H9 (cell line): ENCODE data around the gene SAG. TPM values are rescaled to one million over a fixed set of nuclear protein-coding genes. Genes with fewer than 3 reads are reported as not detected.

Source experiments
- DNase-seq: peaks from one replicate; pipeline ENCODE4 v3.0.0-alpha.2; 2017
- H2AFZ ChIP-seq: one replicate; pipeline ENCODE4 v1.6.1; 2013; ENCODE audit warnings: mild to moderate bottlenecking, low read length, control low read depth, moderate library complexity
- H2AK5ac ChIP-seq: 2 replicates; pipeline ENCODE4 v1.6.1; 2013; ENCODE audit warnings: low read length, control low read depth, mixed read lengths; ENCODE audit not compliant: insufficient read length
- H2BK120ac ChIP-seq: one replicate; pipeline ENCODE4 v1.6.1; 2013; ENCODE audit warnings: low read depth, mild to moderate bottlenecking, low read length, control low read depth, inconsistent platforms; ENCODE audit not compliant: poor library complexity, severe bottlenecking
- H2BK12ac ChIP-seq: 2 replicates; pipeline ENCODE4 v1.6.1; 2013; ENCODE audit warnings: low read length, control low read depth, mixed read lengths, low read depth; ENCODE audit not compliant: insufficient read length
- H2BK15ac ChIP-seq: 2 replicates; pipeline ENCODE4 v1.6.1; 2013; ENCODE audit warnings: low read depth, low read length, control low read depth
- H2BK20ac ChIP-seq: one replicate; pipeline ENCODE4 v1.6.1; 2013; ENCODE audit warnings: low read depth, mild to moderate bottlenecking, low read length, control low read depth, inconsistent platforms; ENCODE audit not compliant: poor library complexity, severe bottlenecking
- H2BK5ac ChIP-seq: 2 replicates; pipeline ENCODE4 v1.6.1; 2013; ENCODE audit warnings: low read length, control low read depth, mixed read lengths; ENCODE audit not compliant: insufficient read length
- H3K14ac ChIP-seq: 2 replicates; pipeline ENCODE4 v1.6.1; 2013; ENCODE audit warnings: low read length, control low read depth; ENCODE audit not compliant: insufficient read depth
- H3K18ac ChIP-seq: 2 replicates; pipeline ENCODE4 v1.6.1; 2013; ENCODE audit warnings: low read depth, mild to moderate bottlenecking, mixed read lengths, low read length, control low read depth; ENCODE audit not compliant: insufficient read length
- H3K23ac ChIP-seq: 2 replicates; pipeline ENCODE4 v1.6.1; 2013; ENCODE audit warnings: low read length, control low read depth, mixed read lengths, low read depth; ENCODE audit not compliant: insufficient read length
- H3K23me2 ChIP-seq: 2 replicates; pipeline ENCODE4 v1.6.1; 2013; ENCODE audit warnings: low read depth, mild to moderate bottlenecking, mixed read lengths, low read length, control low read depth; ENCODE audit not compliant: insufficient read length, poor library complexity, severe bottlenecking
- H3K27ac ChIP-seq: 2 replicates; pipeline ENCODE4 v1.5.1; 2013; ENCODE audit warnings: low read length, control low read depth, mixed read lengths, low read depth; ENCODE audit not compliant: insufficient read length
- H3K27me3 ChIP-seq: 2 replicates; pipeline ENCODE4 v1.6.1; 2013; ENCODE audit warnings: low read length, control low read depth, inconsistent platforms; ENCODE audit not compliant: insufficient read depth
- H3K4ac ChIP-seq: 2 replicates; pipeline ENCODE4 v1.6.1; 2013; ENCODE audit warnings: low read depth, mild to moderate bottlenecking, control low read depth, inconsistent platforms, low read length, moderate library complexity
- H3K4me1 ChIP-seq: 2 replicates; pipeline ENCODE4 v1.6.1; 2013; ENCODE audit warnings: low read length, control low read depth, inconsistent platforms; ENCODE audit not compliant: insufficient read depth
- H3K4me2 ChIP-seq: 2 replicates; pipeline ENCODE4 v1.6.1; 2013; ENCODE audit warnings: low read length, control low read depth, mixed read lengths; ENCODE audit not compliant: insufficient read length, insufficient read depth
- H3K56ac ChIP-seq: 2 replicates; pipeline ENCODE4 v1.6.1; 2013; ENCODE audit warnings: low read depth, mild to moderate bottlenecking, mixed read lengths, low read length, control low read depth; ENCODE audit not compliant: insufficient read length
- H3K79me1 ChIP-seq: 2 replicates; pipeline ENCODE4 v1.6.1; 2013; ENCODE audit warnings: low read depth, mild to moderate bottlenecking, moderate library complexity, low read length, control low read depth, inconsistent platforms; ENCODE audit not compliant: insufficient read depth, poor library complexity, severe bottlenecking
- H3K79me2 ChIP-seq: 2 replicates; pipeline ENCODE4 v1.6.1; 2013; ENCODE audit warnings: low read length, control low read depth, inconsistent platforms; ENCODE audit not compliant: insufficient read depth
- H3K9ac ChIP-seq: 2 replicates; pipeline ENCODE4 v1.6.1; 2013; ENCODE audit warnings: low read length, control low read depth, mixed read lengths; ENCODE audit not compliant: insufficient read length; ENCODE audit errors: extremely low read depth
- H3K9me3 ChIP-seq: one replicate; pipeline ENCODE4 v1.6.1; 2013; ENCODE audit warnings: low read depth, low read length, inconsistent platforms; ENCODE audit not compliant: control insufficient read depth
- H3T11ph ChIP-seq: one replicate; pipeline ENCODE4 v1.6.1; 2013; ENCODE audit warnings: mild to moderate bottlenecking, low read length, control low read depth, inconsistent platforms
- H4K20me1 ChIP-seq: one replicate; pipeline ENCODE4 v1.6.1; 2013; ENCODE audit not compliant: control insufficient read depth, insufficient read length, insufficient read depth
- H4K5ac ChIP-seq: 2 replicates; pipeline ENCODE4 v1.6.1; 2013; ENCODE audit warnings: low read depth, mild to moderate bottlenecking, mixed read lengths, low read length, control low read depth; ENCODE audit not compliant: insufficient read length
- H4K8ac ChIP-seq: replicated peaks from 2 replicates; pipeline ENCODE4 v1.6.1; 2013; ENCODE audit warnings: low read length, control low read depth, mixed read lengths, low read depth; ENCODE audit not compliant: insufficient read length
- H4K91ac ChIP-seq: 2 replicates; pipeline ENCODE4 v1.6.1; 2013; ENCODE audit warnings: low read depth, mild to moderate bottlenecking, moderate library complexity, mixed read lengths, low read length, control low read depth; ENCODE audit not compliant: insufficient read length
- H3K27ac Mint-ChIP-seq, 3 experiments: 2 replicates in 2 of 3; 3 replicates in 1 of 3; pipeline ENCODE4 v1.8.0; 2020 to 2021; ENCODE audit warnings: mixed read lengths in 3 of 3, mild to moderate bottlenecking in 1 of 3, moderate library complexity in 1 of 3
- H3K27me3 Mint-ChIP-seq: 2 replicates; pipeline ENCODE4 v1.8.0; 2021; ENCODE audit warnings: low read depth, mild to moderate bottlenecking, moderate library complexity, mixed read lengths
- H3K36me3 Mint-ChIP-seq, 3 experiments: 2 replicates in 2 of 3; 3 replicates in 1 of 3; pipeline ENCODE4 v1.8.0; 2020 to 2021; ENCODE audit warnings: low read depth in 3 of 3, mixed read lengths in 3 of 3; ENCODE audit not compliant: insufficient read depth in 1 of 3
- H3K4me1 Mint-ChIP-seq, 2 experiments: 2 replicates each; pipeline ENCODE4 v1.8.0; 2020; ENCODE audit warnings: mixed read lengths in 2 of 2
- H3K4me3 Mint-ChIP-seq, 2 experiments: 2 replicates in 1 of 2; 3 replicates in 1 of 2; pipeline ENCODE4 v1.8.0; 2020 to 2021; ENCODE audit warnings: mild to moderate bottlenecking in 2 of 2, mixed read lengths in 2 of 2, moderate library complexity in 1 of 2
- H3K9me3 Mint-ChIP-seq, 2 experiments: 2 replicates in 1 of 2; 3 replicates in 1 of 2; pipeline ENCODE4 v1.8.0; 2020; ENCODE audit warnings: mild to moderate bottlenecking in 2 of 2, mixed read lengths in 2 of 2, moderate library complexity in 1 of 2
- WGBS: extraction: QIAGEN DNeasy Blood & Tissue Kit; methylation state at CpG from one replicate; pipeline ENCODE4 v1.1.7; 2013; ENCODE audit warnings: missing lambda C conversion rate, low lambda C conversion rate, mixed read lengths; ENCODE audit not compliant: insufficient read length; ENCODE audit errors: extremely low coverage; 5-methylcytosine and 5-hydroxymethylcytosine counted together
- total RNA-seq: library from RNA; stranded (reverse); gene quantifications from 2 replicates; pipeline ENCODE4 v1.2.1, GENCODE V29; 2021
- TF ChIP-seq, protein P1 (sequence below): fragments of 200-600 bp; sonication (generic); conservative IDR thresholded peaks from 3 replicates; pipeline ENCODE4 v1.8.0; 2021; ENCODE audit warnings: antibody characterized with exemption, mild to moderate bottlenecking

SAG gene
- total RNA-seq, 1 experiment from 2014 or later = not detected

DNA sequence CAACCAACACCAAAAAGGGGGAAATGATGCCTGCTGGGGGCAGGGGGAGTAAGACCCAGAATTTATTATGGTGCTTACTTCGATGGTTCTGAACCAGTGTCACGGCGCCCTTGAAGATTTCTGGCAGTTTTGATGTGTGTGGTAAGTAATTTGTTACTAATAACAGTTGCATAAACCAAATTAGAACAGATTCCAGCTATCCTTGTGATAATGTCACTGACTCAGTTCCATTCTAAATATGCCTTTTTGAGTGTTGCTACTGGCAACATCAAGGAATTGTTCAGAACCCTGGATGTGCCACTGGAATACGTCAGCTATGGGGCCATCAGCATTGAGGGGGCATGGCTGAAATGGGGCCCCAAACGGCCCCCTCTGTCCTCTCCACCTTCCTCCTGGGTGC lies 11.6 kb downstream of the SAG start:
- no peak overlapping the region for H2BK5ac ChIP-seq
- Mint-ChIP-seq H3K4me3 (no peak overlapping the region), H3K36me3 (no peaks in the 10 kb centered on the region), H3K9me3 (no peaks in the 10 kb centered on the region), H3K27me3 (peaks cover 49% of the 10 kb centered on the region), H3K4me1 (no peaks in the 10 kb centered on the region), H3K27ac (no peak overlapping the region)
- no peaks in the 10 kb centered on the region for H3K23me2 ChIP-seq
- H3K4me1 ChIP-seq = no peaks in the 10 kb centered on the region
- H3K14ac ChIP-seq = no peak overlapping the region
- no peak overlapping the region for H4K5ac ChIP-seq
- no peak overlapping the region for H3K18ac ChIP-seq
- no peak overlapping the region for H2AFZ ChIP-seq
- no peak overlapping the region for H3K23ac ChIP-seq
- no peak overlapping the region for H3K4ac ChIP-seq
- no peak overlapping the region for H3K56ac ChIP-seq
- no peak for DNase-seq
- H3K9ac ChIP-seq = no peak overlapping the region
- H2BK12ac ChIP-seq = no peak overlapping the region
- no peaks in the 10 kb centered on the region for H3K79me2 ChIP-seq
- no peak overlapping the region for H4K8ac ChIP-seq
- no CpG with 5 or more reads among the region's 5 CpGs for WGBS
- H3K79me1 ChIP-seq = no peaks in the 10 kb centered on the region
- H3K27me3 ChIP-seq = no peaks in the 10 kb centered on the region
- TF ChIP-seq, protein P1, sequence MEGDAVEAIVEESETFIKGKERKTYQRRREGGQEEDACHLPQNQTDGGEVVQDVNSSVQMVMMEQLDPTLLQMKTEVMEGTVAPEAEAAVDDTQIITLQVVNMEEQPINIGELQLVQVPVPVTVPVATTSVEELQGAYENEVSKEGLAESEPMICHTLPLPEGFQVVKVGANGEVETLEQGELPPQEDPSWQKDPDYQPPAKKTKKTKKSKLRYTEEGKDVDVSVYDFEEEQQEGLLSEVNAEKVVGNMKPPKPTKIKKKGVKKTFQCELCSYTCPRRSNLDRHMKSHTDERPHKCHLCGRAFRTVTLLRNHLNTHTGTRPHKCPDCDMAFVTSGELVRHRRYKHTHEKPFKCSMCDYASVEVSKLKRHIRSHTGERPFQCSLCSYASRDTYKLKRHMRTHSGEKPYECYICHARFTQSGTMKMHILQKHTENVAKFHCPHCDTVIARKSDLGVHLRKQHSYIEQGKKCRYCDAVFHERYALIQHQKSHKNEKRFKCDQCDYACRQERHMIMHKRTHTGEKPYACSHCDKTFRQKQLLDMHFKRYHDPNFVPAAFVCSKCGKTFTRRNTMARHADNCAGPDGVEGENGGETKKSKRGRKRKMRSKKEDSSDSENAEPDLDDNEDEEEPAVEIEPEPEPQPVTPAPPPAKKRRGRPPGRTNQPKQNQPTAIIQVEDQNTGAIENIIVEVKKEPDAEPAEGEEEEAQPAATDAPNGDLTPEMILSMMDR = no peak
- no peak overlapping the region for H2BK20ac ChIP-seq
- no peak overlapping the region for H2BK120ac ChIP-seq
- no peak overlapping the region for H4K91ac ChIP-seq
- no peak overlapping the region for H2AK5ac ChIP-seq
- H3K4me2 ChIP-seq = no peak overlapping the region
- H3T11ph ChIP-seq = no peak overlapping the region
- no peak overlapping the region for H3K27ac ChIP-seq
- no peak overlapping the region for H2BK15ac ChIP-seq
- H4K20me1 ChIP-seq = no peaks in the 10 kb centered on the region
- no peaks in the 10 kb centered on the region for H3K9me3 ChIP-seq
